22Rv1 (cell line): Measurements from ENCODE around the gene ME3.

Experiments used
- CTCF ChIP-seq: fragments of 450-650 bp; IDR thresholded peaks from 2 replicates; pipeline ENCODE4 v1.5.1; 2017; ENCODE audit warnings: mild to moderate bottlenecking
- ZFX ChIP-seq: fragments of 450-650 bp; IDR thresholded peaks from 2 replicates; pipeline ENCODE4 v1.6.1; 2017; ENCODE audit warnings: antibody characterized with exemption, borderline replicate concordance

GRCh38 chr11:86398106-86398505 is 274.3 kb downstream of the ME3 start:
- TF ChIP-seq CTCF, result no peak
- TF ChIP-seq ZFX, result no peak
